PFSK-1 (cell line): ENCODE measurements around the gene MTHFD2L.

Experiments
- POLR2AphosphoS5 ChIP-seq: IDR thresholded peaks from 2 replicates; pipeline ENCODE4 v1.6.1; 2012; ENCODE audit warnings: low read depth, mild to moderate bottlenecking, control low read depth, low read length, moderate library complexity
- TAF1 ChIP-seq: IDR thresholded peaks from 2 replicates; pipeline ENCODE4 v1.6.1; 2012; ENCODE audit warnings: low read length, control low read depth, borderline replicate concordance; ENCODE audit not compliant: insufficient read depth
- TF ChIP-seq, protein P1 (sequence below), 2 experiments: IDR thresholded peaks; 2 replicates each; pipeline versions ENCODE4 v1.6.1 to v1.8.0; 2011 to 2012; ENCODE audit warnings: low read depth in 2 of 2, low read length in 2 of 2, control low read depth in 1 of 2, inconsistent platforms in 1 of 2, mild to moderate bottlenecking in 1 of 2, moderate library complexity in 1 of 2; ENCODE audit not compliant: insufficient read depth in 1 of 2

DNA sequence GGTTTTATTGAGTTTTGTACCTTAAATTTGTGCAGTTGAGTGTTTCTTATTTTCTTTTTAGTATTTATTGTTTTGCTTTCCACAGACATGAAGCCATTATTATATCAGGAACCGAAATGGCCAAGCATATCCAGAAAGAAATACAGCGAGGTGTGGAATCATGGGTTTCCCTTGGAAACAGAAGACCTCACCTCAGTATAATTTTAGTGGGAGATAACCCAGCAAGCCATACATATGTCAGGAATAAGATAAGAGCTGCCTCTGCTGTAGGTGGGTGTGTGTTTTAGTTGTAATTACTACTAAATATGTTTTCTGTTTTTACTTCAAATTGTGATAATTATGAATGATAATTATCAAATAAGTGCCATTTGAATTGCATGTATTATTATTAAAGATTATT, 16.5 kb downstream of the MTHFD2L start:
- TF ChIP-seq, protein P1, sequence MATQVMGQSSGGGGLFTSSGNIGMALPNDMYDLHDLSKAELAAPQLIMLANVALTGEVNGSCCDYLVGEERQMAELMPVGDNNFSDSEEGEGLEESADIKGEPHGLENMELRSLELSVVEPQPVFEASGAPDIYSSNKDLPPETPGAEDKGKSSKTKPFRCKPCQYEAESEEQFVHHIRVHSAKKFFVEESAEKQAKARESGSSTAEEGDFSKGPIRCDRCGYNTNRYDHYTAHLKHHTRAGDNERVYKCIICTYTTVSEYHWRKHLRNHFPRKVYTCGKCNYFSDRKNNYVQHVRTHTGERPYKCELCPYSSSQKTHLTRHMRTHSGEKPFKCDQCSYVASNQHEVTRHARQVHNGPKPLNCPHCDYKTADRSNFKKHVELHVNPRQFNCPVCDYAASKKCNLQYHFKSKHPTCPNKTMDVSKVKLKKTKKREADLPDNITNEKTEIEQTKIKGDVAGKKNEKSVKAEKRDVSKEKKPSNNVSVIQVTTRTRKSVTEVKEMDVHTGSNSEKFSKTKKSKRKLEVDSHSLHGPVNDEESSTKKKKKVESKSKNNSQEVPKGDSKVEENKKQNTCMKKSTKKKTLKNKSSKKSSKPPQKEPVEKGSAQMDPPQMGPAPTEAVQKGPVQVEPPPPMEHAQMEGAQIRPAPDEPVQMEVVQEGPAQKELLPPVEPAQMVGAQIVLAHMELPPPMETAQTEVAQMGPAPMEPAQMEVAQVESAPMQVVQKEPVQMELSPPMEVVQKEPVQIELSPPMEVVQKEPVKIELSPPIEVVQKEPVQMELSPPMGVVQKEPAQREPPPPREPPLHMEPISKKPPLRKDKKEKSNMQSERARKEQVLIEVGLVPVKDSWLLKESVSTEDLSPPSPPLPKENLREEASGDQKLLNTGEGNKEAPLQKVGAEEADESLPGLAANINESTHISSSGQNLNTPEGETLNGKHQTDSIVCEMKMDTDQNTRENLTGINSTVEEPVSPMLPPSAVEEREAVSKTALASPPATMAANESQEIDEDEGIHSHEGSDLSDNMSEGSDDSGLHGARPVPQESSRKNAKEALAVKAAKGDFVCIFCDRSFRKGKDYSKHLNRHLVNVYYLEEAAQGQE (IDR thresholded peaks at IDR 0.05; ENCODE audit: insufficient read depth in 1 of 2, low read depth in 2 of 2, low read length in 2 of 2) = no peak
- TF ChIP-seq TAF1 = no peak
- no peak for TF ChIP-seq POLR2AphosphoS5
